ENCODE results near the gene LCMT1. TPM values are rescaled to one million over a fixed set of nuclear protein-coding genes. Genes with fewer than 3 reads are reported as not detected.

The LCMT1 gene
- total and polyA plus RNA-seq, 2 of the 13 experiments (the other 11 are each of a cell fraction or from before 2014, with no cell fraction given): 41.2 to 48.7 TPM

DNA sequence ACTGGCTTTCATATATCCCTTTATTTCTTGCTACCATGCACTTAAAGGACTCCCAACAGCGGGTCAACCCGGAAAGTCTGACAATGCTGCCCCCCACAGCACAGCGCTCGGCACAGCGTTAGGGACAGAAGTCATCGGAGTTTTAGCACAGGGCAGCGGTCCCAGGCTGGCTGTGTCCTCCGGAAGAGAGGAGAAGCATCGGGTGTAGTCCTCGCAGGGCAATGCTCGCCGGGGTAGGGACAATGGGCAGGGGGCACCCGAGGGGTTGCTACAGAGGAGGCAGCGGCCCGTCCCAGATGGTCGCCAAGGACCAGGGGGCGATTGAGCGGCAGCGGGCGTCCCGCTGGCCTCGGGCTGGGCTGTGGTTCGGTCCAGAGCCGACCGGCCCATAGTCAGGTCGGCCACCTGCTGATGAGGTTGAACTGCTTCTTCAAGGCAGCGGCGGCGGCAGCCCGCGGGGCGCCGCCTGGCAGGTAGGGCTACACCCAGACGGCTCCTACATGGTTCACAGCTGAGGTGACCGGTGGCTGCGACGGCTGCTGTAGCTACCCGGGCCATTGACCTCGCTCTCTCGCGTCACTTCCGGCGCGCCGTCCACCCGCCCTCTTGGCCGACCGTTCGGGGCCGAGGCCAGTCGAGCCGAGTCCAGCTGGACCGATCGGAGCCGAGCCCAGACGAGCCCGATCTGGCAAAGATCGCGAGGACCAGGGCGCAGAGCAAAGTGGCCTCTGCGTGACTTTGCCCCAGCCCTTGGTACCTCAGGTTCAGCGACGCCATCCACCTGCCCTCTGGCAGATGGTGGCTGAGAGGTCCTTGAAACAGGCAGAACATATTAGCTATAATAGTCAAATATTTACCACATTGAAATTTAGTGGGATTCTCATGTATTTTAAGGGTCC, 4.7 kb upstream of the LCMT1 start (continued):
- TF ChIP-seq, protein P1, sequence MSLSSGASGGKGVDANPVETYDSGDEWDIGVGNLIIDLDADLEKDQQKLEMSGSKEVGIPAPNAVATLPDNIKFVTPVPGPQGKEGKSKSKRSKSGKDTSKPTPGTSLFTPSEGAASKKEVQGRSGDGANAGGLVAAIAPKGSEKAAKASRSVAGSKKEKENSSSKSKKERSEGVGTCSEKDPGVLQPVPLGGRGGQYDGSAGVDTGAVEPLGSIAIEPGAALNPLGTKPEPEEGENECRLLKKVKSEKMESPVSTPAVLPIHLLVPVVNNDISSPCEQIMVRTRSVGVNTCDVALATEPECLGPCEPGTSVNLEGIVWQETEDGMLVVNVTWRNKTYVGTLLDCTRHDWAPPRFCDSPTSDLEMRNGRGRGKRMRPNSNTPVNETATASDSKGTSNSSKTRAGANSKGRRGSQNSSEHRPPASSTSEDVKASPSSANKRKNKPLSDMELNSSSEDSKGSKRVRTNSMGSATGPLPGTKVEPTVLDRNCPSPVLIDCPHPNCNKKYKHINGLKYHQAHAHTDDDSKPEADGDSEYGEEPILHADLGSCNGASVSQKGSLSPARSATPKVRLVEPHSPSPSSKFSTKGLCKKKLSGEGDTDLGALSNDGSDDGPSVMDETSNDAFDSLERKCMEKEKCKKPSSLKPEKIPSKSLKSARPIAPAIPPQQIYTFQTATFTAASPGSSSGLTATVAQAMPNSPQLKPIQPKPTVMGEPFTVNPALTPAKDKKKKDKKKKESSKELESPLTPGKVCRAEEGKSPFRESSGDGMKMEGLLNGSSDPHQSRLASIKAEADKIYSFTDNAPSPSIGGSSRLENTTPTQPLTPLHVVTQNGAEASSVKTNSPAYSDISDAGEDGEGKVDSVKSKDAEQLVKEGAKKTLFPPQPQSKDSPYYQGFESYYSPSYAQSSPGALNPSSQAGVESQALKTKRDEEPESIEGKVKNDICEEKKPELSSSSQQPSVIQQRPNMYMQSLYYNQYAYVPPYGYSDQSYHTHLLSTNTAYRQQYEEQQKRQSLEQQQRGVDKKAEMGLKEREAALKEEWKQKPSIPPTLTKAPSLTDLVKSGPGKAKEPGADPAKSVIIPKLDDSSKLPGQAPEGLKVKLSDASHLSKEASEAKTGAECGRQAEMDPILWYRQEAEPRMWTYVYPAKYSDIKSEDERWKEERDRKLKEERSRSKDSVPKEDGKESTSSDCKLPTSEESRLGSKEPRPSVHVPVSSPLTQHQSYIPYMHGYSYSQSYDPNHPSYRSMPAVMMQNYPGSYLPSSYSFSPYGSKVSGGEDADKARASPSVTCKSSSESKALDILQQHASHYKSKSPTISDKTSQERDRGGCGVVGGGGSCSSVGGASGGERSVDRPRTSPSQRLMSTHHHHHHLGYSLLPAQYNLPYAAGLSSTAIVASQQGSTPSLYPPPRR (CRISPR knock-in tag; IDR thresholded peaks at IDR 0.05; ENCODE audit: borderline replicate concordance): peak; percentile 79; the same call in 1 of the 2 replicates
- TF ChIP-seq BHLHE40 (IDR thresholded peaks at IDR 0.05; ENCODE audit: low read length): no peak
- TF ChIP-seq, protein P2, sequence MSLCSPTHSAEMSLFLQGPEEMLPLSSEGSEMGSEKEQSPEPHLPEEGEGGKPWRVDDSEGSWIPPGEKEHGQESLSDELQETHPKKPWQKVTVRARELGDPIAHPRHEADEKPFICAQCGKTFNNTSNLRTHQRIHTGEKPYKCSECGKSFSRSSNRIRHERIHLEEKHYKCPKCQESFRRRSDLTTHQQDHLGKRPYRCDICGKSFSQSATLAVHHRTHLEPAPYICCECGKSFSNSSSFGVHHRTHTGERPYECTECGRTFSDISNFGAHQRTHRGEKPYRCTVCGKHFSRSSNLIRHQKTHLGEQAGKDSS (CRISPR knock-in tag; IDR thresholded peaks at IDR 0.05; ENCODE audit: borderline replicate concordance, low read depth): peak; percentile 96
- peak; percentile 89 for TF ChIP-seq MYC (CRISPR knock-in tag; IDR thresholded peaks at IDR 0.05; ENCODE audit: borderline replicate concordance)
- TF ChIP-seq ZFAT (CRISPR knock-in tag; conservative IDR thresholded peaks at IDR 0.05): peak; percentile 63
- TF ChIP-seq IRF2 (CRISPR knock-in tag; IDR thresholded peaks at IDR 0.05): peak; percentile 100
- no peak for TF ChIP-seq JUNB (CRISPR knock-in tag; IDR thresholded peaks at IDR 0.05; ENCODE audit: borderline replicate concordance)
- peak; percentile 82; the same call in 1 of the 2 replicates for TF ChIP-seq DMAP1 (CRISPR knock-in tag; IDR thresholded peaks at IDR 0.05)
- TF ChIP-seq ZNF24 (IDR thresholded peaks at IDR 0.05): no peak
- TF ChIP-seq GFI1 (CRISPR knock-in tag; IDR thresholded peaks at IDR 0.05; ENCODE audit: borderline replicate concordance): peak; percentile 76; the same call in 1 of the 2 replicates
- peak; percentile 83; the same call in 1 of the 2 replicates for TF ChIP-seq ZNF772 (CRISPR knock-in tag; IDR thresholded peaks at IDR 0.05)
- peak; percentile 98 for TF ChIP-seq BRCA1 (CRISPR knock-in tag; IDR thresholded peaks at IDR 0.05)
- TF ChIP-seq, protein P3, sequence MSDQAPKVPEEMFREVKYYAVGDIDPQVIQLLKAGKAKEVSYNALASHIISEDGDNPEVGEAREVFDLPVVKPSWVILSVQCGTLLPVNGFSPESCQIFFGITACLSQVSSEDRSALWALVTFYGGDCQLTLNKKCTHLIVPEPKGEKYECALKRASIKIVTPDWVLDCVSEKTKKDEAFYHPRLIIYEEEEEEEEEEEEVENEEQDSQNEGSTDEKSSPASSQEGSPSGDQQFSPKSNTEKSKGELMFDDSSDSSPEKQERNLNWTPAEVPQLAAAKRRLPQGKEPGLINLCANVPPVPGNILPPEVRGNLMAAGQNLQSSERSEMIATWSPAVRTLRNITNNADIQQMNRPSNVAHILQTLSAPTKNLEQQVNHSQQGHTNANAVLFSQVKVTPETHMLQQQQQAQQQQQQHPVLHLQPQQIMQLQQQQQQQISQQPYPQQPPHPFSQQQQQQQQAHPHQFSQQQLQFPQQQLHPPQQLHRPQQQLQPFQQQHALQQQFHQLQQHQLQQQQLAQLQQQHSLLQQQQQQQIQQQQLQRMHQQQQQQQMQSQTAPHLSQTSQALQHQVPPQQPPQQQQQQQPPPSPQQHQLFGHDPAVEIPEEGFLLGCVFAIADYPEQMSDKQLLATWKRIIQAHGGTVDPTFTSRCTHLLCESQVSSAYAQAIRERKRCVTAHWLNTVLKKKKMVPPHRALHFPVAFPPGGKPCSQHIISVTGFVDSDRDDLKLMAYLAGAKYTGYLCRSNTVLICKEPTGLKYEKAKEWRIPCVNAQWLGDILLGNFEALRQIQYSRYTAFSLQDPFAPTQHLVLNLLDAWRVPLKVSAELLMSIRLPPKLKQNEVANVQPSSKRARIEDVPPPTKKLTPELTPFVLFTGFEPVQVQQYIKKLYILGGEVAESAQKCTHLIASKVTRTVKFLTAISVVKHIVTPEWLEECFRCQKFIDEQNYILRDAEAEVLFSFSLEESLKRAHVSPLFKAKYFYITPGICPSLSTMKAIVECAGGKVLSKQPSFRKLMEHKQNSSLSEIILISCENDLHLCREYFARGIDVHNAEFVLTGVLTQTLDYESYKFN (CRISPR knock-in tag; conservative IDR thresholded peaks at IDR 0.05): peak; percentile 62
- TF ChIP-seq HMG20A (CRISPR knock-in tag; IDR thresholded peaks at IDR 0.05; ENCODE audit: borderline replicate concordance): no peak
- TF ChIP-seq, protein P4, sequence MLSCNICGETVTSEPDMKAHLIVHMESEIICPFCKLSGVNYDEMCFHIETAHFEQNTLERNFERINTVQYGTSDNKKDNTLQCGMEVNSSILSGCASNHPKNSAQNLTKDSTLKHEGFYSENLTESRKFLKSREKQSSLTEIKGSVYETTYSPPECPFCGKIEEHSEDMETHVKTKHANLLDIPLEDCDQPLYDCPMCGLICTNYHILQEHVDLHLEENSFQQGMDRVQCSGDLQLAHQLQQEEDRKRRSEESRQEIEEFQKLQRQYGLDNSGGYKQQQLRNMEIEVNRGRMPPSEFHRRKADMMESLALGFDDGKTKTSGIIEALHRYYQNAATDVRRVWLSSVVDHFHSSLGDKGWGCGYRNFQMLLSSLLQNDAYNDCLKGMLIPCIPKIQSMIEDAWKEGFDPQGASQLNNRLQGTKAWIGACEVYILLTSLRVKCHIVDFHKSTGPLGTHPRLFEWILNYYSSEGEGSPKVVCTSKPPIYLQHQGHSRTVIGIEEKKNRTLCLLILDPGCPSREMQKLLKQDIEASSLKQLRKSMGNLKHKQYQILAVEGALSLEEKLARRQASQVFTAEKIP (CRISPR knock-in tag; IDR thresholded peaks at IDR 0.05; ENCODE audit: borderline replicate concordance): no peak
- no peak; the same call in 1 of the 2 replicates for TF ChIP-seq ZC3H4 (CRISPR knock-in tag; IDR thresholded peaks at IDR 0.05; ENCODE audit: borderline replicate concordance)
